WERI-Rb-1 (cell line): ENCODE measurements around the gene LIMK1.
"Not testable (repeated sequence)": the region's sequence is repeated elsewhere in the genome, so short reads cannot be mapped to it uniquely, and the experiment has no call there.

Source experiments
- DNase-seq: peaks from one replicate; pipeline ENCODE4 v3.0.0-alpha.2; 2020
- H3K27ac ChIP-seq: fragments of 250-450 bp; sonication (Bioruptor Pico); 2 replicates; pipeline ENCODE4 v1.5.1; 2020; ENCODE audit warnings: mild to moderate bottlenecking, moderate library complexity
- H3K27me3 ChIP-seq: fragments of 250-450 bp; sonication (Bioruptor Pico); 2 replicates; pipeline ENCODE4 v1.5.1; 2021; ENCODE audit warnings: mild to moderate bottlenecking, low read depth, moderate library complexity; ENCODE audit not compliant: insufficient read depth, severe bottlenecking
- H3K36me3 ChIP-seq: fragments of 250-450 bp; sonication (Bioruptor Pico); 2 replicates; pipeline ENCODE4 v1.5.1; 2020; ENCODE audit warnings: mild to moderate bottlenecking, moderate library complexity
- H3K4me3 ChIP-seq: 2 replicates; pipeline ENCODE4 v1.5.1; 2011; ENCODE audit warnings: low read depth, mild to moderate bottlenecking, control low read depth, low read length
- H3K9me3 ChIP-seq: fragments of 250-450 bp; sonication (Bioruptor Pico); 2 replicates; pipeline ENCODE4 v1.5.1; 2021; ENCODE audit warnings: mild to moderate bottlenecking, moderate library complexity; ENCODE audit not compliant: severe bottlenecking
- CTCF ChIP-seq: IDR thresholded peaks from 2 replicates; pipeline ENCODE4 v1.5.1; 2011; ENCODE audit warnings: low read depth, mild to moderate bottlenecking, control low read depth, inconsistent platforms, low read length

The LIMK1 gene

GRCh38 chr7:74155810-74156395 is 72.3 kb downstream of the LIMK1 start:
- H3K27ac ChIP-seq = no peak overlapping the region
- no peak for DNase-seq
- no peak overlapping the region for H3K4me3 ChIP-seq
- H3K36me3 ChIP-seq = no peaks in the 10 kb centered on the region
- H3K9me3 ChIP-seq = no peaks in the 10 kb centered on the region
- no peaks in the 10 kb centered on the region for H3K27me3 ChIP-seq
- no peak for TF ChIP-seq CTCF

- no peak overlapping the region for H3K4me3 ChIP-seq
- TF ChIP-seq CTCF = no peak
- no peak overlapping the region for H3K27ac ChIP-seq
- H3K9me3 ChIP-seq = no peaks in the 10 kb centered on the region
- H3K36me3 ChIP-seq = no peaks in the 10 kb centered on the region
- no peak for DNase-seq
- no peaks in the 10 kb centered on the region for H3K27me3 ChIP-seq
Measured at GRCh38 chr7:74157605-74158004, 74.0 kb downstream of the LIMK1 start.

- H3K4me3 ChIP-seq = no peak overlapping the region
- TF ChIP-seq CTCF = peak; percentile 14; the same call in 1 of the 2 replicates
- no peaks in the 10 kb centered on the region for H3K27me3 ChIP-seq
- DNase-seq = no peak
- H3K27ac ChIP-seq = no peak overlapping the region
- no peaks in the 10 kb centered on the region for H3K36me3 ChIP-seq
- no peaks in the 10 kb centered on the region for H3K9me3 ChIP-seq
Measured at GRCh38 chr7:74164985-74165456, 81.4 kb downstream of the LIMK1 start.

GRCh38 chr7:74165867-74166593 is 82.4 kb downstream of the LIMK1 start:
- TF ChIP-seq CTCF = no peak
- no peak overlapping the region for H3K4me3 ChIP-seq
- H3K27me3 ChIP-seq = no peaks in the 10 kb centered on the region
- no peaks in the 10 kb centered on the region for H3K36me3 ChIP-seq
- H3K27ac ChIP-seq = no peak overlapping the region
- DNase-seq = no peak
- no peaks in the 10 kb centered on the region for H3K9me3 ChIP-seq

- not testable (repeated sequence) for H3K27ac ChIP-seq, H3K36me3 ChIP-seq, H3K27me3 ChIP-seq, H3K9me3 ChIP-seq, DNase-seq, H3K4me3 ChIP-seq
Measured at GRCh38 chr7:74167324-74167723, 83.7 kb downstream of the LIMK1 start.
